NCI-H1436 (cell line): ENCODE measurements around the gene MYO1A.

Experiments used
- DNase-seq: peaks from one replicate; lab custom pipeline; 2025; lab: John Stamatoyannopoulos, UW

The MYO1A gene

GRCh38 chr12:57049890-57050289 is at the start of gene MYO1A:
MYO1A (minus strand) TSS chr12:57050129; CDS start chr12:57048323, 1,806 bp downstream.
- no peak for DNase-seq

GRCh38 chr12:57099047-57099714 is 49.3 kb upstream of the MYO1A start:
- DNase-seq = no peak

GRCh38 chr12:57098546-57098945 is 48.6 kb upstream of the MYO1A start:
- no peak for DNase-seq

- no peak for DNase-seq
These were observed 47.6 kb upstream of the MYO1A start for GRCh38 chr12:57097554-57097835.

- no peak for DNase-seq
These were observed 47.0 kb upstream of the MYO1A start for GRCh38 chr12:57096748-57097553.

GRCh38 chr12:57096099-57096572 is 46.2 kb upstream of the MYO1A start:
- peak; percentile 59 for DNase-seq

GRCh38 chr12:57095440-57095839 is 45.5 kb upstream of the MYO1A start:
- no peak for DNase-seq

GRCh38 chr12:57094208-57095160 is 44.6 kb upstream of the MYO1A start:
- no peak for DNase-seq

- no peak for DNase-seq
These were observed 43.7 kb upstream of the MYO1A start for GRCh38 chr12:57093415-57094207.

GRCh38 chr12:57092876-57093414 is 43.0 kb upstream of the MYO1A start:
- DNase-seq = no peak

- DNase-seq = no peak
These were observed 42.6 kb upstream of the MYO1A start for GRCh38 chr12:57092529-57092862.

- no peak for DNase-seq
These were observed 42.0 kb upstream of the MYO1A start for GRCh38 chr12:57091638-57092528.

- no peak for DNase-seq
These were observed 41.2 kb upstream of the MYO1A start for GRCh38 chr12:57090924-57091637.

- no peak for DNase-seq
These were observed 40.6 kb upstream of the MYO1A start for GRCh38 chr12:57090490-57090889.

- no peak for DNase-seq
These were observed 39.6 kb upstream of the MYO1A start for GRCh38 chr12:57089271-57090245.

- DNase-seq = peak; percentile 93
These were observed 38.7 kb upstream of the MYO1A start, which contains the start of gene NAB2 for GRCh38 chr12:57088354-57089270. NAB2 (plus strand) TSS chr12:57089114; CDS start chr12:57089272, 158 bp downstream.

- peak; percentile 87 for DNase-seq
These were observed 37.9 kb upstream of the MYO1A start for GRCh38 chr12:57087691-57088353.
